Common myeloid progenitor, CD34-positive (primary cell): ENCODE data around the gene WDFY2.

Experiments used
- CTCF ChIA-PET: fragments of 350-600 bp; sonication (Branson Sonifier 250); formaldehyde crosslinking; loops from one replicate; lab custom pipeline; 2021; ENCODE audit warnings: antibody characterized with exemption; lab: Charles Lee
- POLR2A ChIA-PET: fragments of 350-600 bp; sonication (Branson Sonifier 250); formaldehyde crosslinking; loops from one replicate; lab custom pipeline; 2021; ENCODE audit warnings: antibody characterized with exemption; lab: Charles Lee
- DNase-seq, 3 donors: peaks; one replicate each; pipeline versions ENCODE4 v3.0.0 to v3.0.0-alpha.2; 2013
- H3K27ac ChIP-seq, 2 experiments: 1 replicate in 1 of 2; 2 replicates in 1 of 2; pipeline ENCODE4 v1.7.0; 2013; ENCODE audit warnings: inconsistent platforms in 2 of 2, low read length in 2 of 2, mild to moderate bottlenecking in 2 of 2, low read depth in 1 of 2, moderate library complexity in 1 of 2; ENCODE audit not compliant: severe bottlenecking in 2 of 2, insufficient read depth in 1 of 2, poor library complexity in 1 of 2
- H3K27me3 ChIP-seq, 5 experiments: replicated peaks in 2 of 5; 1 replicate in 3 of 5; 2 replicates in 2 of 5; pipeline versions ENCODE4 v1.6.1 to v1.7.0; 2013; ENCODE audit warnings: low read length in 4 of 5, mild to moderate bottlenecking in 2 of 5, moderate library complexity in 2 of 5, inconsistent platforms in 1 of 5; ENCODE audit not compliant: insufficient read depth in 5 of 5, control insufficient read depth in 4 of 5
- H3K36me3 ChIP-seq, 4 experiments: 1 replicate in 2 of 4; 2 replicates in 2 of 4; pipeline versions ENCODE4 v1.6.1 to v1.7.0; 2013; ENCODE audit warnings: low read length in 3 of 4, control low read depth in 1 of 4, mild to moderate bottlenecking in 1 of 4; ENCODE audit not compliant: control insufficient read depth in 4 of 4, insufficient read depth in 4 of 4
- H3K4me1 ChIP-seq, 4 experiments: 1 replicate in 3 of 4; 2 replicates in 1 of 4; pipeline versions ENCODE4 v1.6.1 to v1.7.1; 2013; ENCODE audit warnings: low read length in 3 of 4, mild to moderate bottlenecking in 3 of 4, control low read depth in 1 of 4, inconsistent platforms in 1 of 4, moderate library complexity in 1 of 4; ENCODE audit not compliant: control insufficient read depth in 4 of 4, insufficient read depth in 4 of 4; ENCODE audit errors: control extremely low read depth in 1 of 4
- H3K4me3 ChIP-seq, 7 experiments: 1 replicate in 4 of 7; 2 replicates in 3 of 7; pipeline versions ENCODE4 v1.5.1 to v1.7.0; 2013; ENCODE audit warnings: mild to moderate bottlenecking in 7 of 7, low read length in 6 of 7, moderate library complexity in 6 of 7, inconsistent platforms in 2 of 7, low read depth in 2 of 7, control low read depth in 1 of 7; ENCODE audit not compliant: insufficient read depth in 4 of 7, control insufficient read depth in 1 of 7; ENCODE audit errors: extremely low read depth in 1 of 7
- H3K9me3 ChIP-seq, 5 experiments: 1 replicate in 4 of 5; 2 replicates in 1 of 5; pipeline versions ENCODE4 v1.6.1 to v1.7.1; 2013; ENCODE audit warnings: low read length in 4 of 5, mild to moderate bottlenecking in 2 of 5, inconsistent platforms in 1 of 5, low read depth in 1 of 5, moderate library complexity in 1 of 5; ENCODE audit not compliant: control insufficient read depth in 4 of 5, insufficient read depth in 2 of 5; ENCODE audit errors: control extremely low read depth in 1 of 5
- WGBS: methylation state at CpG from one replicate; pipeline ENCODE4 v1.1.5; 2013; ENCODE audit not compliant: insufficient coverage; 5-methylcytosine and 5-hydroxymethylcytosine counted together

WDFY2 gene

DNA sequence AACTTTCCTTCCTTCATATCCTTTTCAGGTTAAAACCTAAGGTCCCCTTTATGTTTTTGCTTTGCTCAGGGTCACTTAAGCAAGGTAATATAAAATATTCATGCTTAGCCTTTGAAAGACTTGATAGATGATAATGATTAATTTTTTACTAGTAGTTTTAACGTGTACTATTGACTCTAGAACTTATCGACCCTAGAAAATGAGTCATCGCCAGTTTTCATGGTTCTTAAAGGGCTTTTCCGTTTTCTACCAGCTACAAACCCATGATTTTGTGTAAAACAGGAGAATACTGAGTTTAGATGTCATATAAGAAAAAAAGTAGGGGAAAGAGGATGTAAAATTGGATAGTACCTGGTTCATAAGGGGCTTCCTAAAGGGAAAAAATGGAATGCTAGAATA, 144.0 kb downstream of the WDFY2 start:
- CTCF ChIA-PET, result interaction anchor here (0.7 to 1.0 kb wide), 2 partner anchors 8 to 284 kb away, joined by 3 read pairs; no protein-coding TSS in a partner anchor
- DNase-seq, result no peak
- H3K36me3 ChIP-seq, result peaks cover 7 to 34% (median 22%) of the 10 kb centered on the region in 4 experiments
- H3K4me3 ChIP-seq, result no peak overlapping the region
- H3K4me1 ChIP-seq, result peaks cover 0 to 9% (median 2%) of the 10 kb centered on the region in 4 experiments
- POLR2A ChIA-PET, result no interaction called here
- no peaks in the 10 kb centered on the region for H3K27me3 ChIP-seq
- no peak overlapping the region for H3K27ac ChIP-seq
- WGBS, result 100% methylated on average over 3 of the region's 4 CpGs
- H3K9me3 ChIP-seq, result no peaks in the 10 kb centered on the region

DNA sequence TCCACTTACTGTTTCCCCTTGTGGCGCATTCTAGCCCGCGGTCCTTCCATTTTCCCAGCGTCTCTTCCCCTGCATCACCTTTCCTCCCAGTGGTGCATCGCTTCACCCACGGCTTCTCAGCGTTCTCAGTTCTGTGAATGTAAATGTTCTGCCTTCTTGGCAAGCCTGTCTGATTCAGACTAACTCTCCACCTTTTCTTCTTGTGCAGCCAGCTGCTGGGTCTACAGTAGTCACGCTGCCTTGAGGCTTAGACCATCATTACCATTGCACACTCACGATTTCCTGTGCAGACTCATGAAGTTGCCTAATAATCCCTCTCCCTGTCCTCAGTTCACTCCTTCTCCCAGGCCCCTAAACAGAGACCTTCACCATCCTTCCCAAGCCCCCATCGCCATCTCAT, 144.7 kb downstream of the WDFY2 start:
- peaks cover 5 to 36% (median 24%) of the 10 kb centered on the region in 4 experiments for H3K36me3 ChIP-seq
- H3K27me3 ChIP-seq, result no peaks in the 10 kb centered on the region
- H3K4me1 ChIP-seq, result peaks cover 0 to 16% (median 2%) of the 10 kb centered on the region in 4 experiments
- ChIA-PET POLR2A (interaction anchor here (0.6 kb wide), 1 partner anchor 27 kb away, joined by 3 read pairs; no protein-coding TSS in a partner anchor), CTCF (interaction anchor here (2.1 kb wide), 1 partner anchor 10 kb away, joined by 5 read pairs; no protein-coding TSS in a partner anchor)
- DNase-seq, result no peak
- no peak overlapping the region for H3K4me3 ChIP-seq
- H3K27ac ChIP-seq, result no peak overlapping the region
- 92% methylated on average over 10 of the region's 10 CpGs for WGBS
- H3K9me3 ChIP-seq, result no peaks in the 10 kb centered on the region

DNA sequence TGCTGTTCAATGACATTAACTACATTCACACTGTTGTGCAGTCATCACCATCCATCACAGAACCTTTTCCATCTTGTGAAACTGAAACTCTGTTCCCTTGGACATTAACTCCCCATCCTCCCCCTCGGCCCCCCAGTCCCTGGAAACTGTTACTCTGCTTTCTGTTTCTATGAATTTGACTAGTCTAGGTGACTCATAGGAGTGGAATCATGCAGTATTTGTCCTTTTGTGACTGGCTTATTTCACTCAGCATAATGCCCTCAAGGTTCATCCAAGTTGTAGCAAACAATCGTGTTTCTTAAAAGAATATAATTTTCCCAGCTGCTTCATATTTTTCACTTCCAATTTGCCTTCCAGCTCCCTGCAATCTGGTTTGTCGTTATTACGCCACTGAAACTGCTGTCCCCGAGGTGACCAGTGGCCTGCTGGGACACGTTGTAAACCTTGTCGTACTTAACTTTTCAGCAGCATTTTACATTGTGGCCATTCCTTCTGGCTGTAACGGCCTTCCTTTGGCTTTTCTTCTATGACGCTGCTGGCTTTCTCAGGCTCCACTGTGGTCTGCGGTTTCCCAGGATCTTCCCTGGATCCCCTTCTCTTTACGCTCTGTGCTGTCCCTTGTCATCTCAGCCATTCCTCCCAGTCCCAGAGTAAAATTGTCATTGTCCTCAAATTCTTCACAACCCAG, 145.7 kb downstream of the WDFY2 start:
- DNase-seq, result peak in 2 of 3 donors; percentile 41 to 43
- Histone ChIP-seq H3K27me3 (no peaks in the 10 kb centered on the region), H3K4me3 (no peak overlapping the region), H3K36me3 (peaks cover 5 to 34% (median 23%) of the 10 kb centered on the region in 4 experiments), H3K4me1 (peaks cover 0 to 21% (median 2%) of the 10 kb centered on the region in 4 experiments), H3K9me3 (no peaks in the 10 kb centered on the region), H3K27ac (no peak overlapping the region)
- WGBS, result 93% methylated on average over 10 of the region's 11 CpGs
- POLR2A ChIA-PET, result interaction anchor here (0.6 kb wide), 1 partner anchor 28 kb away, joined by 3 read pairs; no protein-coding TSS in a partner anchor
- CTCF ChIA-PET, result interaction anchor here (2.1 kb wide), 1 partner anchor 9 kb away, joined by 5 read pairs; no protein-coding TSS in a partner anchor

DNA sequence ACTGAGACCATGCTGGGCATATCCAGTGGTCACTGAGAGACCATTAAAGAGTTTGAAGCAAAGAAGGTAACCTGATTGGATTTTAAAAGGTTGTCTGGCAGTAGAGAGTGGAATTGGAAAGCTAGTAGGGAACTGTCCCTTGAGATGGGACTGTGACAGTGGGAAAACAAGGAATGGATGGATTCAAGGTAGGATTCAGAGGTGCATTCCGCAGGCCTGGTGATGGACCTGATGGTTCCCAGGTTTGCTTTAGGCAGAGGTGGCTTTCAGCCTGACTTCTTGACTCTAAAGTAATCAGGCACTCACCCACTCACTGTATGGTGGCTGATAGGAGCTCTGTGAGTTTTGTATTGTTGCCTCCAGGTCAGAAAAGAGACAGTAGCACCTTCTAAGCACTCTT, 146.7 kb downstream of the WDFY2 start:
- peaks cover 4 to 37% (median 25%) of the 10 kb centered on the region in 4 experiments for H3K36me3 ChIP-seq
- peaks cover 0 to 23% (median 2%) of the 10 kb centered on the region in 4 experiments for H3K4me1 ChIP-seq
- H3K27me3 ChIP-seq, result no peaks in the 10 kb centered on the region
- H3K9me3 ChIP-seq, result no peaks in the 10 kb centered on the region
- ChIA-PET POLR2A (no interaction called here), CTCF (interaction anchor here (0.7 to 2.1 kb wide), 4 partner anchors 8 to 138 kb away, joined by 3 to 5 read pairs (median 3); no protein-coding TSS in a partner anchor)
- DNase-seq, result no peak
- H3K4me3 ChIP-seq, result no peak overlapping the region
- WGBS, result 100% methylated on average over 1 of the region's 1 CpG
- no peak overlapping the region for H3K27ac ChIP-seq

DNA sequence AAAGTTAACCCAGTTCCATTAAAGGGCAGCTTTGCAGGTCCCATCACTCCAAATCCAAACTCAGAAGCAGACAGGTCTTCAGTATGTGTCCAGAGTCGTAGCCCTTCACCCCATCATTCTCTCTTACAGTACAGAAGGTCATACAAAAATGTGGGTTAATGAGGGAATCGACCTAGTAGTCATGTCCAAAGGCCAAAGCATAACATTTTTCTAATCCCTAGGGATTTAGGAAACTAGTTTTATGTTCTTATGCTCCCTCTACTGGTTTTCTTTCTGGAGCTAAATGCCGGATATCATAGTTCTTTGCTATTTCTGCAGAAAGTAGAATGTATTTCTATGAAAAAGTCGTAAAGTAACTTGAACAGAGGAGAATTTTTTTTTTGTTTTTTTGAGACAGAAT, 147.5 kb downstream of the WDFY2 start:
- Histone ChIP-seq H3K27ac (no peak overlapping the region), H3K36me3 (peaks cover 0 to 35% (median 23%) of the 10 kb centered on the region in 4 experiments), H3K4me1 (peaks cover 0 to 23% (median 2%) of the 10 kb centered on the region in 4 experiments), H3K9me3 (no peaks in the 10 kb centered on the region), H3K27me3 (no peaks in the 10 kb centered on the region), H3K4me3 (no peak overlapping the region)
- CTCF ChIA-PET, result interaction anchor here (0.6 to 1.1 kb wide), 4 partner anchors 28 to 202 kb away, joined by 3 to 4 read pairs (median 3); no protein-coding TSS in a partner anchor
- DNase-seq, result no peak
- POLR2A ChIA-PET, result no interaction called here
- WGBS, result 80% methylated on average over 1 of the region's 4 CpGs

DNA sequence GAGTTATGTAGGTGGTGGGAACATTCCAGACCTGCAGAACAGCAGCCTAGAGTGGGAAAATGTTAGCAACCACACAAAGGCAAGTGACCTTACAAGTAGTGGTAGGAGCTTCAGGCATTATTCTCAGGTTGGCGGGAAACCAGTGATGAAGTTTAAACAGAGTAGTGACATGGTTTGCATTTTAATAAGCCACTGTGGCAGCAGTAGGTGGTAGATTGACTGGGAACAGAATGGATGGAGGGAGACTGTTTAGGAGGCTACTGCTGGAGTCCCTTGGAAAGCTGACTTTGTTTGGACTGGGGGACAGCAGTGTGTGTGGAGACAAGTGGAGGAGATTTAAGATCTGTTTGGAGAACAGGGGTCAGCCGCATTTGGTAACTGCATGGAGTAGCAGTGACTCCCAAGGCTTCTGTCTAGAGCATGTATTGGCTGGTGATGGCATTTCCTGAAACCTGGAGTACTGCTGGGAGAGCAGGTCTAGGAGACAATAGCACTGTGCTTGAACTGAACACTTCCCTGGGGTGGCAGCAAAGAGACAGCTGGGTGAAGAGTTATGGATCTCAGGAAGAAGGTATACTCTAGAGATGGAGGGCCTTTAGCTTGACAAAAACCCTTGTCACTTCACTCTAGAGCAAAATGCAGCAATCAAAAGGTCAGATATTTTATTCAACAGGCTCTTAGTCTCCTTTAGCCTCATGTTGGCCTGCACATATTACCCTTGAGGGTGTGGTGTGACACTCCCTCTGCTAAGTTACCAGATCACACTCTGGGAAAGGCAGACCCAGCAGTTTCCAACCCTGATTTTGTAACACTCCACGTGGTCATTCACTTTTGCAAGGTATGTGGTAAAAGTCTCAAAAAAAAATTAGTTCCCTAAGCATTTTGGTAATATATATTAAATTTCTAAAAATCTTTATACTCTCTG, 149.4 kb downstream of the WDFY2 start:
- no peaks in the 10 kb centered on the region for H3K27me3 ChIP-seq
- peaks cover 0 to 25% (median 2%) of the 10 kb centered on the region in 4 experiments for H3K4me1 ChIP-seq
- no peak overlapping the region for H3K27ac ChIP-seq
- ChIA-PET CTCF (no interaction called here), POLR2A (no interaction called here)
- H3K9me3 ChIP-seq, result no peaks in the 10 kb centered on the region
- WGBS, result 100% methylated on average over 2 of the region's 3 CpGs
- DNase-seq, result no peak
- H3K36me3 ChIP-seq, result peaks cover 0 to 29% (median 14%) of the 10 kb centered on the region in 4 experiments
- H3K4me3 ChIP-seq, result no peak overlapping the region
